Measurements from ENCODE around the gene RAP1A.

The RAP1A gene

GRCh38 chr1:111619635-111620440 lies at the start of gene RAP1A:
RAP1A (plus strand) TSS chr1:111619789; CDS start chr1:111691361, 71,572 bp downstream.
- H3K4me3 ChIP-seq (ENCODE audit: low read depth, low read length) = peak within 1 kb of the TSS; percentile 70
- DNase-seq (ENCODE audit: low read depth) = peak; percentile 65

- no peak overlapping the region for H3K4me3 ChIP-seq (ENCODE audit: low read depth, low read length)
- DNase-seq (ENCODE audit: low read depth) = no peak
Observed at GRCh38 chr1:111569913-111570312, 49.7 kb upstream of the RAP1A start.

- H3K4me3 ChIP-seq (ENCODE audit: low read depth, low read length) = no peak overlapping the region
- no peak for DNase-seq (ENCODE audit: low read depth)
Observed at GRCh38 chr1:111570781-111571181, 48.8 kb upstream of the RAP1A start.

GRCh38 chr1:111571239-111571638 lies 48.4 kb upstream of the RAP1A start:
- no peak overlapping the region for H3K4me3 ChIP-seq (ENCODE audit: low read depth, low read length)
- DNase-seq (ENCODE audit: low read depth) = no peak

- H3K4me3 ChIP-seq (ENCODE audit: low read depth, low read length) = no peak overlapping the region
- DNase-seq (ENCODE audit: low read depth) = peak; percentile 64
Observed at GRCh38 chr1:111571987-111572386, 47.6 kb upstream of the RAP1A start.

GRCh38 chr1:111576547-111576946 lies 43.0 kb upstream of the RAP1A start:
- DNase-seq (ENCODE audit: low read depth) = no peak
- H3K4me3 ChIP-seq (ENCODE audit: low read depth, low read length) = no peak overlapping the region

GRCh38 chr1:111577814-111578213 lies 41.8 kb upstream of the RAP1A start:
- H3K4me3 ChIP-seq (ENCODE audit: low read depth, low read length) = no peak overlapping the region
- DNase-seq (ENCODE audit: low read depth) = no peak

GRCh38 chr1:111581166-111581565 lies 38.4 kb upstream of the RAP1A start:
- no peak overlapping the region for H3K4me3 ChIP-seq (ENCODE audit: low read depth, low read length)
- no peak for DNase-seq (ENCODE audit: low read depth)

- H3K4me3 ChIP-seq (ENCODE audit: low read depth, low read length) = no peak overlapping the region
- DNase-seq (ENCODE audit: low read depth) = no peak
Observed at GRCh38 chr1:111582016-111582415, 37.6 kb upstream of the RAP1A start.

GRCh38 chr1:111582644-111583618 lies 36.7 kb upstream of the RAP1A start:
- H3K4me3 ChIP-seq (ENCODE audit: low read depth, low read length) = no peak overlapping the region
- DNase-seq (ENCODE audit: low read depth) = no peak

GRCh38 chr1:111585447-111586086 lies 34.0 kb upstream of the RAP1A start:
- no peak overlapping the region for H3K4me3 ChIP-seq (ENCODE audit: low read depth, low read length)
- DNase-seq (ENCODE audit: low read depth) = no peak

GRCh38 chr1:111586112-111586511 lies 33.5 kb upstream of the RAP1A start:
- no peak overlapping the region for H3K4me3 ChIP-seq (ENCODE audit: low read depth, low read length)
- no peak for DNase-seq (ENCODE audit: low read depth)

- DNase-seq (ENCODE audit: low read depth) = no peak
Observed at GRCh38 chr1:111587509-111588174, 31.9 kb upstream of the RAP1A start.

GRCh38 chr1:111591937-111592336 lies 27.7 kb upstream of the RAP1A start:
- no peak for DNase-seq (ENCODE audit: low read depth)
- no peak overlapping the region for H3K4me3 ChIP-seq (ENCODE audit: low read depth, low read length)

More at GRCh38 chr1:111587509-111588174, 31.9 kb upstream of the RAP1A start:
- no peak overlapping the region for H3K4me3 ChIP-seq (ENCODE audit: low read depth, low read length)

- no peak overlapping the region for H3K4me3 ChIP-seq (ENCODE audit: low read depth, low read length)
- DNase-seq (ENCODE audit: low read depth) = peak; percentile 69
Observed at GRCh38 chr1:111592389-111593361, 26.9 kb upstream of the RAP1A start.

GRCh38 chr1:111593403-111594305 lies 25.9 kb upstream of the RAP1A start:
- no peak for DNase-seq (ENCODE audit: low read depth)
- H3K4me3 ChIP-seq (ENCODE audit: low read depth, low read length) = no peak overlapping the region

- H3K4me3 ChIP-seq (ENCODE audit: low read depth, low read length) = no peak overlapping the region
- no peak for DNase-seq (ENCODE audit: low read depth)
Observed at GRCh38 chr1:111594306-111594693, 25.3 kb upstream of the RAP1A start.

Data from skeletal muscle cell (primary cell).